Astrocyte (in vitro differentiated cells and primary cell): ENCODE measurements around the gene IFI27L1. TPM values are rescaled to one million over a fixed set of nuclear protein-coding genes. Genes with fewer than 3 reads are reported as not detected.

Experiments
- DNase-seq: peaks from one replicate; pipeline ENCODE4 v3.0.0-alpha.2; 2010; ENCODE audit warnings: low read depth
- FAIRE-seq: peaks from 2 replicates; lab custom pipeline; 2011; peaks lifted over from hg19 to GRCh38; lab: Jason Lieb, UNC
- H2AFZ ChIP-seq: 2 replicates; pipeline ENCODE4 v1.6.0; 2012; ENCODE audit warnings: low read depth, low read length, inconsistent platforms
- H3K27ac ChIP-seq: 2 replicates; pipeline ENCODE4 v1.5.1; 2011; ENCODE audit warnings: low read depth, low read length, inconsistent platforms
- H3K27me3 ChIP-seq: 2 replicates; pipeline ENCODE4 v1.6.0; 2011; ENCODE audit warnings: low read length, inconsistent platforms; ENCODE audit not compliant: insufficient read depth
- H3K36me3 ChIP-seq: 2 replicates; pipeline ENCODE4 v1.5.1; 2011; ENCODE audit warnings: low read length, inconsistent platforms; ENCODE audit not compliant: insufficient read depth
- H3K4me1 ChIP-seq: 2 replicates; pipeline ENCODE4 v1.5.1; 2011; ENCODE audit warnings: low read length, inconsistent platforms; ENCODE audit not compliant: insufficient read depth
- H3K4me2 ChIP-seq: 2 replicates; pipeline ENCODE4 v1.6.0; 2012; ENCODE audit warnings: low read length, inconsistent platforms
- H3K4me3 ChIP-seq: 2 replicates; pipeline ENCODE4 v1.5.1; 2011; ENCODE audit warnings: low read depth, mild to moderate bottlenecking, low read length, inconsistent platforms; ENCODE audit not compliant: insufficient read depth
- H3K79me2 ChIP-seq: 2 replicates; pipeline ENCODE4 v1.6.0; 2012; ENCODE audit warnings: mild to moderate bottlenecking, low read length, inconsistent platforms; ENCODE audit not compliant: insufficient read depth
- H3K9ac ChIP-seq: 2 replicates; pipeline ENCODE4 v1.6.0; 2012; ENCODE audit warnings: mild to moderate bottlenecking, low read length, inconsistent platforms
- H3K9me3 ChIP-seq: 2 replicates; pipeline ENCODE4 v1.5.1; 2012; ENCODE audit warnings: low read depth, mild to moderate bottlenecking, low read length, inconsistent platforms; ENCODE audit not compliant: insufficient read depth
- H4K20me1 ChIP-seq: 2 replicates; pipeline ENCODE4 v1.6.0; 2012; ENCODE audit warnings: low read length, inconsistent platforms; ENCODE audit not compliant: insufficient read depth
- H3K27ac Mint-ChIP-seq: one replicate; pipeline ENCODE4 v1.8.0; 2021; ENCODE audit warnings: mild to moderate bottlenecking, mixed read lengths; ENCODE audit not compliant: unreplicated experiment
- H3K27me3 Mint-ChIP-seq: one replicate; pipeline ENCODE4 v1.8.0; 2021; ENCODE audit warnings: low read depth, mixed read lengths; ENCODE audit not compliant: unreplicated experiment
- H3K36me3 Mint-ChIP-seq: one replicate; pipeline ENCODE4 v1.8.0; 2021; ENCODE audit warnings: low read depth, mixed read lengths; ENCODE audit not compliant: unreplicated experiment
- H3K4me1 Mint-ChIP-seq: one replicate; pipeline ENCODE4 v1.8.0; 2021; ENCODE audit warnings: low read depth, mixed read lengths; ENCODE audit not compliant: unreplicated experiment
- H3K4me3 Mint-ChIP-seq: one replicate; pipeline ENCODE4 v1.8.0; 2021; ENCODE audit warnings: mild to moderate bottlenecking, moderate library complexity, mixed read lengths; ENCODE audit not compliant: unreplicated experiment
- H3K9me3 Mint-ChIP-seq: one replicate; pipeline ENCODE4 v1.8.0; 2021; ENCODE audit warnings: mild to moderate bottlenecking, mixed read lengths; ENCODE audit not compliant: unreplicated experiment
- CTCF ChIP-seq: IDR thresholded peaks from 2 replicates; pipeline ENCODE4 v1.5.1; 2011; ENCODE audit warnings: low read depth, mild to moderate bottlenecking, inconsistent platforms, low read length, moderate library complexity; ENCODE audit not compliant: insufficient read depth
- EZH2 ChIP-seq: IDR thresholded peaks from 2 replicates; pipeline ENCODE4 v1.6.1; 2012; ENCODE audit warnings: mild to moderate bottlenecking, low read length, inconsistent platforms; ENCODE audit not compliant: insufficient read depth
- total RNA-seq: library from RNA; stranded (reverse); gene quantifications from 2 replicates; pipeline ENCODE4 v1.2.1, GENCODE V29; 2021

The IFI27L1 gene
- total RNA-seq, 1 donor from 2014 or later, result 28.4 TPM

- no peak overlapping the region for H3K4me2 ChIP-seq
- H2AFZ ChIP-seq, result no peak overlapping the region
- H3K27me3 ChIP-seq, result no peaks in the 10 kb centered on the region
- H3K4me1 ChIP-seq, result no peaks in the 10 kb centered on the region
- H3K27ac ChIP-seq, result no peak overlapping the region
- Mint-ChIP-seq H3K9me3 (no peaks in the 10 kb centered on the region), H3K4me3 (no peak overlapping the region), H3K27me3 (no peaks in the 10 kb centered on the region), H3K27ac (no peak overlapping the region), H3K36me3 (peaks cover 44% of the 10 kb centered on the region), H3K4me1 (peaks cover 8% of the 10 kb centered on the region)
- DNase-seq (no peak), FAIRE-seq (no peak)
- no peaks in the 10 kb centered on the region for H3K9me3 ChIP-seq
- TF ChIP-seq CTCF (no peak), EZH2 (no peak)
- H3K36me3 ChIP-seq, result peaks cover 63% of the 10 kb centered on the region
- H3K79me2 ChIP-seq, result no peaks in the 10 kb centered on the region
- no peak overlapping the region for H3K9ac ChIP-seq
- H3K4me3 ChIP-seq, result no peak overlapping the region
- H4K20me1 ChIP-seq, result peaks cover 49% of the 10 kb centered on the region
These were observed 30.8 kb upstream of the IFI27L1 start for GRCh38 chr14:94050231-94050880.

GRCh38 chr14:94051115-94051514 lies 30.0 kb upstream of the IFI27L1 start:
- Mint-ChIP-seq H3K27ac (peak overlapping the region; percentile 75), H3K4me1 (peaks cover 8% of the 10 kb centered on the region), H3K27me3 (no peaks in the 10 kb centered on the region), H3K4me3 (no peak overlapping the region), H3K36me3 (peaks cover 49% of the 10 kb centered on the region), H3K9me3 (peaks cover 1% of the 10 kb centered on the region)
- Histone ChIP-seq H2AFZ (no peak overlapping the region), H3K36me3 (peaks cover 67% of the 10 kb centered on the region), H3K4me3 (no peak overlapping the region), H3K4me2 (no peak overlapping the region), H3K27ac (no peak overlapping the region), H3K27me3 (no peaks in the 10 kb centered on the region), H3K9me3 (no peaks in the 10 kb centered on the region), H3K79me2 (no peaks in the 10 kb centered on the region), H4K20me1 (peaks cover 49% of the 10 kb centered on the region), H3K9ac (no peak overlapping the region), H3K4me1 (no peaks in the 10 kb centered on the region)
- DNase-seq (peak; percentile 44), FAIRE-seq (no peak)
- TF ChIP-seq CTCF (peak; percentile 60), EZH2 (no peak)

- peaks cover 55% of the 10 kb centered on the region for H3K36me3 Mint-ChIP-seq
- peaks cover 70% of the 10 kb centered on the region for H3K36me3 ChIP-seq
- TF ChIP-seq CTCF (no peak), EZH2 (no peak)
- H3K9me3 ChIP-seq, result no peaks in the 10 kb centered on the region
- H3K27me3 ChIP-seq, result no peaks in the 10 kb centered on the region
- no peak overlapping the region for H2AFZ ChIP-seq
- H3K27me3 Mint-ChIP-seq, result no peaks in the 10 kb centered on the region
- no peaks in the 10 kb centered on the region for H3K79me2 ChIP-seq
- no peak overlapping the region for H3K4me3 ChIP-seq
- H3K4me1 Mint-ChIP-seq, result peaks cover 12% of the 10 kb centered on the region
- H3K4me1 ChIP-seq, result no peaks in the 10 kb centered on the region
- peaks cover 1% of the 10 kb centered on the region for H3K9me3 Mint-ChIP-seq
- H3K27ac Mint-ChIP-seq, result no peak overlapping the region
- H3K4me2 ChIP-seq, result no peak overlapping the region
- no peak overlapping the region for H3K9ac ChIP-seq
- no peak for FAIRE-seq
- H3K27ac ChIP-seq, result no peak overlapping the region
- no peak for DNase-seq
- no peak overlapping the region for H3K4me3 Mint-ChIP-seq
- peaks cover 49% of the 10 kb centered on the region for H4K20me1 ChIP-seq
These were observed 29.3 kb upstream of the IFI27L1 start for GRCh38 chr14:94051779-94052178.
